HCT116 (cell line): ENCODE results near the gene CAPN5. TPM values are rescaled to one million over a fixed set of nuclear protein-coding genes. Genes with fewer than 3 reads are reported as not detected.

Source experiments
- ATAC-seq: fragments of 200-7000 bp; cut with Tn5 transposase; 2 replicates; pipeline ENCODE4 v1.9.1; 2020; ENCODE audit warnings: mild to moderate bottlenecking, moderate library complexity
- BruUV-seq: library from RNA; stranded (reverse); fragments of 400-500 nt; replicated peaks from 2 replicates; lab custom pipeline; 2021; lab: Mats Ljungman, UMichigan
- CTCF ChIA-PET: fragments of 300-600 bp; sonication (Branson Sonifier 250); formaldehyde crosslinking; loops from one replicate; lab custom pipeline; 2021; ENCODE audit warnings: antibody characterized with exemption; lab: Charles Lee
- POLR2A ChIA-PET: fragments of 300-600, 350-600 bp; sonication (Branson Sonifier 250); formaldehyde crosslinking; loops from one replicate; lab custom pipeline; 2021; ENCODE audit warnings: antibody characterized with exemption; lab: Charles Lee
- RAD21 ChIA-PET, 2 experiments: fragments of 300-600 bp; sonication (Branson Sonifier 250); formaldehyde crosslinking; loops; one replicate each; lab custom pipeline; 2023; ENCODE audit warnings: low total read pairs in 2 of 2; ENCODE audit not compliant: uncharacterized antibody in 2 of 2, unreplicated experiment in 2 of 2, low non-redundant PET in 1 of 2; lab: Charles Lee
- DNase-seq: peaks from one replicate; pipeline ENCODE4 v3.0.0-alpha.2; 2010; ENCODE audit warnings: low read depth, low spot score
- H2AFZ ChIP-seq: fragments of 200-600 bp; shearing (Covaris generic), sonication (generic); 2 replicates; pipeline ENCODE4 v1.6.1; 2017; ENCODE audit warnings: low read depth, mixed run types, mixed read lengths, antibody characterized with exemption, low read length; ENCODE audit not compliant: poor library complexity, severe bottlenecking
- H3K27ac ChIP-seq: 2 replicates; pipeline ENCODE4 v1.5.1; 2012; ENCODE audit warnings: low read depth, low read length
- H3K27me3 ChIP-seq: fragments of 200-600 bp; sonication (generic); 2 replicates; pipeline ENCODE4 v1.6.1; 2016; ENCODE audit warnings: mixed run types, low read length, mixed read lengths; ENCODE audit not compliant: insufficient read depth
- H3K36me3 ChIP-seq, 2 experiments: fragments of 200-500 bp in 1 of 2; fragments of 200-600 bp in 1 of 2; sonication (Bioruptor generic) in 1 of 2; sonication (generic) in 1 of 2; 2 replicates each; pipeline versions ENCODE4 v1.5.1 to v1.6.1; 2014 to 2016; ENCODE audit warnings: low read length in 2 of 2, inconsistent platforms in 1 of 2, mixed read lengths in 1 of 2, mixed run types in 1 of 2; ENCODE audit not compliant: insufficient read depth in 2 of 2, control insufficient read depth in 1 of 2
- H3K4me1 ChIP-seq, 2 experiments: fragments of 200-600 bp in 1 of 2; sonication (generic) in 1 of 2; 2 replicates each; pipeline versions ENCODE4 v1.5.1 to v1.6.1; 2012 to 2017; ENCODE audit warnings: low read length in 2 of 2, inconsistent platforms in 1 of 2, mild to moderate bottlenecking in 1 of 2, mixed read lengths in 1 of 2, mixed run types in 1 of 2, moderate library complexity in 1 of 2; ENCODE audit not compliant: insufficient read depth in 2 of 2, control insufficient read depth in 1 of 2
- H3K4me2 ChIP-seq: fragments of 200-600 bp; sonication (generic); 2 replicates; pipeline ENCODE4 v1.6.1; 2017; ENCODE audit warnings: mixed run types, low read length, mixed read lengths
- H3K4me3 ChIP-seq, 2 experiments: fragments of 200-600 bp in 1 of 2; sonication (generic) in 1 of 2; replicated peaks in 1 of 2; 2 replicates each; pipeline ENCODE4 v1.5.1; 2011 to 2016; ENCODE audit warnings: low read length in 2 of 2, control low read depth in 1 of 2, low read depth in 1 of 2, mild to moderate bottlenecking in 1 of 2, mixed read lengths in 1 of 2, mixed run types in 1 of 2
- H3K79me2 ChIP-seq: fragments of 200-600 bp; sonication (generic); 2 replicates; pipeline ENCODE4 v1.6.1; 2017; ENCODE audit warnings: mild to moderate bottlenecking, mixed run types, low read length, moderate library complexity, mixed read lengths; ENCODE audit not compliant: insufficient read depth
- H3K9ac ChIP-seq: fragments of 200-600 bp; sonication (generic); 2 replicates; pipeline ENCODE4 v1.6.1; 2016; ENCODE audit warnings: low read length, mixed read lengths
- H3K9me2 ChIP-seq: fragments of 200-600 bp; sonication (generic), shearing (Covaris generic); 2 replicates; pipeline ENCODE4 v1.6.1; 2017; ENCODE audit warnings: mixed run types, mild to moderate bottlenecking, moderate library complexity; ENCODE audit not compliant: insufficient read depth
- H3K9me3 ChIP-seq, 2 experiments: fragments of 200-500 bp in 1 of 2; fragments of 200-600 bp in 1 of 2; sonication (Bioruptor generic) in 1 of 2; sonication (generic) in 1 of 2; 2 replicates each; pipeline ENCODE4 v1.6.1; 2014 to 2017; ENCODE audit warnings: low read length in 2 of 2, mixed read lengths in 2 of 2, inconsistent platforms in 1 of 2, low read depth in 1 of 2, mild to moderate bottlenecking in 1 of 2, mixed run types in 1 of 2, moderate library complexity in 1 of 2; ENCODE audit not compliant: control insufficient read depth in 1 of 2, insufficient read depth in 1 of 2
- H4K20me1 ChIP-seq: fragments of 200-600 bp; sonication (generic), shearing (Covaris generic); 2 replicates; pipeline ENCODE4 v1.6.1; 2017; ENCODE audit warnings: mixed run types, mild to moderate bottlenecking, moderate library complexity; ENCODE audit not compliant: insufficient read depth
- ELF1 ChIP-seq: IDR thresholded peaks from 2 replicates; pipeline ENCODE4 v1.6.1; 2012; ENCODE audit warnings: low read depth, borderline replicate concordance
- JUND ChIP-seq: IDR thresholded peaks from 2 replicates; pipeline ENCODE4 v1.6.1; 2012
- POLR2A ChIP-seq: IDR thresholded peaks from 2 replicates; pipeline ENCODE4 v1.7.0; 2011; ENCODE audit warnings: borderline replicate concordance; ENCODE audit not compliant: insufficient read depth, insufficient read length; ENCODE audit errors: extremely low read depth
- POLR2AphosphoS5 ChIP-seq: IDR thresholded peaks from 2 replicates; pipeline ENCODE4 v1.6.1; 2011; ENCODE audit warnings: mild to moderate bottlenecking, low read depth, low read length, moderate library complexity
- SP1 ChIP-seq: IDR thresholded peaks from 2 replicates; pipeline ENCODE4 v1.6.1; 2012; ENCODE audit warnings: low read depth
- SRF ChIP-seq: IDR thresholded peaks from 2 replicates; pipeline ENCODE4 v1.6.1; 2012; ENCODE audit warnings: low read depth
- TCF7L2 ChIP-seq: IDR thresholded peaks from 2 replicates; pipeline ENCODE4 v1.7.0; 2011; ENCODE audit warnings: borderline replicate concordance, inconsistent platforms; ENCODE audit not compliant: insufficient read depth, insufficient read length; ENCODE audit errors: extremely low read depth
- ZBTB33 ChIP-seq: IDR thresholded peaks from 2 replicates; pipeline ENCODE4 v1.6.1; 2011; ENCODE audit warnings: mild to moderate bottlenecking, low read length, moderate library complexity; ENCODE audit not compliant: insufficient replicate concordance; ENCODE audit errors: extremely low read depth
- ZFX ChIP-seq: fragments of 450-650 bp; IDR thresholded peaks from 2 replicates; pipeline ENCODE4 v1.6.1; 2017
- intact Hi-C: fragments of 100-400 bp; cut with micrococcal nuclease; formaldehyde crosslinking; loops from 2 replicates; pipeline ENCODE4 v1.10.0; 2022
- total RNA-seq: library from RNA; stranded (reverse); gene quantifications from one replicate; pipeline ENCODE4 v1.2.1, GENCODE V29; 2021; ENCODE audit not compliant: unreplicated experiment

CAPN5 gene
- total RNA-seq, 1 experiment from 2014 or later, result 8.6 TPM

- TF ChIP-seq ZBTB33 (no peak), JUND (no peak), POLR2AphosphoS5 (no peak), SRF (no peak), ELF1 (no peak), TCF7L2 (no peak), ZFX (no peak), POLR2A (no peak), SP1 (no peak)
- RAD21 ChIA-PET, result interaction anchor here (0.6 to 1.1 kb wide), 2 partner anchors 11 kb away, joined by 3 to 4 read pairs; no protein-coding TSS in a partner anchor
- CTCF ChIA-PET, result no interaction called here
Observed at GRCh38 chr11:77031599-77031998, 35.2 kb upstream of the CAPN5 start.

More at GRCh38 chr11:77031599-77031998, 35.2 kb upstream of the CAPN5 start:
- Histone ChIP-seq H3K9me3 (no peaks in the 10 kb centered on the region), H3K36me3 (no peaks in the 10 kb centered on the region), H2AFZ (no peak overlapping the region), H3K27ac (no peak overlapping the region), H3K4me1 (peaks cover 4 to 8% of the 10 kb centered on the region in 2 experiments; a peak in 2 of 4 replicates), H3K9me2 (no peaks in the 10 kb centered on the region), H3K79me2 (no peaks in the 10 kb centered on the region), H3K4me3 (no peak overlapping the region), H3K4me2 (no peak overlapping the region), H3K27me3 (no peaks in the 10 kb centered on the region), H3K9ac (no peak overlapping the region), H4K20me1 (no peaks in the 10 kb centered on the region)
- POLR2A ChIA-PET, result no interaction called here
- ATAC-seq (no peak), DNase-seq (no peak)
- intact Hi-C loops, result loop anchor here (5.0 kb wide), 1 partner anchor 219 kb away; no protein-coding TSS in a partner anchor
- BruUV-seq, result no TSS peak
